DND-41 (cell line): ENCODE results near the gene NSG2.
"Not testable (repeated sequence)": the region's sequence is repeated elsewhere in the genome, so short reads cannot be mapped to it uniquely, and the experiment has no call there.

Experiments used
- ATAC-seq: fragments of 200-7000 bp; cut with Tn5 transposase; 3 replicates; pipeline ENCODE4 v1.9.1; 2021; ENCODE audit warnings: low read depth; ENCODE audit not compliant: insufficient read depth
- DNase-seq: peaks from one replicate; pipeline ENCODE4 v3.0.0-alpha.2; 2020
- H2AFZ ChIP-seq: 2 replicates; pipeline ENCODE4 v1.6.0; 2012; ENCODE audit warnings: low read depth, low read length
- H3K27ac ChIP-seq: 2 replicates; pipeline ENCODE4 v1.5.1; 2012; ENCODE audit warnings: low read length, inconsistent platforms
- H3K27me3 ChIP-seq: fragments of 200-600 bp; sonication (generic); 2 replicates; pipeline ENCODE4 v1.6.0; 2012; ENCODE audit warnings: low read length, mild to moderate bottlenecking, inconsistent platforms; ENCODE audit not compliant: insufficient read depth, poor library complexity
- H3K36me3 ChIP-seq: 2 replicates; pipeline ENCODE4 v1.5.1; 2012; ENCODE audit warnings: low read length, inconsistent platforms; ENCODE audit not compliant: insufficient read depth
- H3K4me1 ChIP-seq: 2 replicates; pipeline ENCODE4 v1.5.1; 2012; ENCODE audit warnings: mild to moderate bottlenecking, low read length; ENCODE audit not compliant: insufficient read depth
- H3K4me2 ChIP-seq: 2 replicates; pipeline ENCODE4 v1.6.0; 2012; ENCODE audit warnings: mild to moderate bottlenecking, moderate library complexity, low read length, inconsistent platforms; ENCODE audit not compliant: insufficient read depth
- H3K4me3 ChIP-seq, 2 experiments: fragments of 200-600 bp in 1 of 2; shearing (Covaris generic) in 1 of 2; 2 replicates each; pipeline ENCODE4 v1.5.1; 2012 to 2016; ENCODE audit warnings: inconsistent platforms in 2 of 2, low read length in 2 of 2, mild to moderate bottlenecking in 2 of 2, low read depth in 1 of 2, moderate library complexity in 1 of 2
- H3K79me2 ChIP-seq: 2 replicates; pipeline ENCODE4 v1.6.0; 2012; ENCODE audit warnings: low read length, inconsistent platforms; ENCODE audit not compliant: insufficient read depth
- H3K9ac ChIP-seq: 2 replicates; pipeline ENCODE4 v1.6.0; 2012; ENCODE audit warnings: low read depth, mild to moderate bottlenecking, inconsistent platforms, low read length, moderate library complexity
- H3K9me3 ChIP-seq: 2 replicates; pipeline ENCODE4 v1.5.1; 2012; ENCODE audit warnings: low read length, moderate library complexity, mild to moderate bottlenecking, inconsistent platforms; ENCODE audit not compliant: insufficient read depth, severe bottlenecking
- H4K20me1 ChIP-seq: 2 replicates; pipeline ENCODE4 v1.6.0; 2012; ENCODE audit warnings: low read length; ENCODE audit not compliant: insufficient read depth
- EZH2 ChIP-seq: IDR thresholded peaks from 3 replicates; pipeline ENCODE4 v1.6.1; 2012; ENCODE audit warnings: borderline replicate concordance, low read depth, mild to moderate bottlenecking, moderate library complexity, low read length, inconsistent platforms; ENCODE audit not compliant: severe bottlenecking
- TF ChIP-seq, protein P1 (sequence below): IDR thresholded peaks from 2 replicates; pipeline ENCODE4 v1.5.1; 2012; ENCODE audit warnings: borderline replicate concordance, low read length, moderate library complexity, mild to moderate bottlenecking; ENCODE audit not compliant: poor library complexity, severe bottlenecking; ENCODE audit errors: extremely low read depth

NSG2 gene

GRCh38 chr5:174101195-174101730, 55.8 kb downstream of the NSG2 start:
- no peaks in the 10 kb centered on the region for H3K36me3 ChIP-seq
- H3K27me3 ChIP-seq = peaks cover 25% of the 10 kb centered on the region
- ATAC-seq (no peak), DNase-seq (no peak)
- H3K9me3 ChIP-seq = no peaks in the 10 kb centered on the region
- H3K4me2 ChIP-seq = no peak overlapping the region
- H3K9ac ChIP-seq = no peak overlapping the region
- peaks cover 31% of the 10 kb centered on the region for H4K20me1 ChIP-seq
- no peak overlapping the region for H2AFZ ChIP-seq
- no peak overlapping the region for H3K27ac ChIP-seq
- H3K4me3 ChIP-seq = no peak overlapping the region
- TF ChIP-seq, protein P1, sequence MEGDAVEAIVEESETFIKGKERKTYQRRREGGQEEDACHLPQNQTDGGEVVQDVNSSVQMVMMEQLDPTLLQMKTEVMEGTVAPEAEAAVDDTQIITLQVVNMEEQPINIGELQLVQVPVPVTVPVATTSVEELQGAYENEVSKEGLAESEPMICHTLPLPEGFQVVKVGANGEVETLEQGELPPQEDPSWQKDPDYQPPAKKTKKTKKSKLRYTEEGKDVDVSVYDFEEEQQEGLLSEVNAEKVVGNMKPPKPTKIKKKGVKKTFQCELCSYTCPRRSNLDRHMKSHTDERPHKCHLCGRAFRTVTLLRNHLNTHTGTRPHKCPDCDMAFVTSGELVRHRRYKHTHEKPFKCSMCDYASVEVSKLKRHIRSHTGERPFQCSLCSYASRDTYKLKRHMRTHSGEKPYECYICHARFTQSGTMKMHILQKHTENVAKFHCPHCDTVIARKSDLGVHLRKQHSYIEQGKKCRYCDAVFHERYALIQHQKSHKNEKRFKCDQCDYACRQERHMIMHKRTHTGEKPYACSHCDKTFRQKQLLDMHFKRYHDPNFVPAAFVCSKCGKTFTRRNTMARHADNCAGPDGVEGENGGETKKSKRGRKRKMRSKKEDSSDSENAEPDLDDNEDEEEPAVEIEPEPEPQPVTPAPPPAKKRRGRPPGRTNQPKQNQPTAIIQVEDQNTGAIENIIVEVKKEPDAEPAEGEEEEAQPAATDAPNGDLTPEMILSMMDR = no peak
- no peak for TF ChIP-seq EZH2
- no peaks in the 10 kb centered on the region for H3K79me2 ChIP-seq
- no peaks in the 10 kb centered on the region for H3K4me1 ChIP-seq

DNA sequence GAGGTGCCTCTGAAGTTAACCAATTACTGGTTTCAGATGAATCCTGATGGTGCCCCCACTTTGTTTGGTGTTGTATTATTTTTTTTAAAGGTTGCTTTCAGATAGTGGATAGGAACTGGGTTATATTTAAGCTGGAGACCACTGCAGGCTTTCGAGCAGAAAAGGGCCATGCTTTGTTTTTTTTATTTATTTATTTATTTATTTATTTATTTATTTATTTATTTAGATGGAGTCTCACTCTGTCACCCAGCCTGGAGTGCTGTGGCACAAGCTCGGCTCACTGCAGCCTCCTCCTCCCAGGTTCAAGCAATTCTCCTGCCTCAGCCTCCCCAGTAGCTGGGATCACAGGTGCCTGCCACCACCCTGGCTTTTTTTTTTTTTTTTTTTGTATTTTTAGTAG, 57.1 kb downstream of the NSG2 start:
- Histone ChIP-seq H3K27me3 (peaks cover 25% of the 10 kb centered on the region), H4K20me1 (peaks cover 24% of the 10 kb centered on the region)
- not testable (repeated sequence) for H3K9ac ChIP-seq, H3K27ac ChIP-seq, H3K9me3 ChIP-seq, H3K36me3 ChIP-seq, ATAC-seq, H3K4me2 ChIP-seq, H2AFZ ChIP-seq, H3K4me3 ChIP-seq, H3K79me2 ChIP-seq, DNase-seq, H3K4me1 ChIP-seq

DNA sequence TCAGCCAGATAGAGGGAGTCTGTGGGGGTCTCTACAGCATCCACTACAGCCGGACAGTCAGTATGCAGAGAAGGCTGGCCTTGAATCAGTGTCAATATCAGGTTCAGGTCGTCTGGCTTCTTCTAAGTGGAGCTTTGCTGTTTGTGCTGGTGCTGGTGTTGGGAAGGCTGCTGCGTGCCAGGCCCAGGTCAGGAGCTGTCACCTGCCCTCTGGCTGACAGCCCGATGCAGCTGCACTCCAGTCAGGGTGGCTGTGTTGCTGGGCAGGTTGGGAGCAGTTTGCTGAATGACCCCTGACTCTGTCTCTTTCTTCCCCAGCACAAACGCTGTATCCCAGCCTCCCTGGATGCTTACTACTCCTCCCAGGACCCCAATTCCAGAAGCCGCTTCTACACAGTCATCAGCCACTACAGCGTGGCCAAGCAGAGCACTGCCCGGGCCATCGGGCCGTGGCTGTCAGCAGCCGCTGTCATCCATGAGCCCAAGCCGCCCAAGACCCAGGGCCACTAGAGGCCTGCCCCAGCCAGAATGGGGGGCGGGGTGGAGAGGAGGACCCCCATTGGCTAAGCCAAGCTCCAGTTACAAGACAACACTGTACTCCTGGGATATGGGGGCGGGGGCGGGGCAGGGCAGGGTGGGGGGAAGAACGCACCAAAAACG, 61.6 kb downstream of the NSG2 start:
- H3K27ac ChIP-seq = no peak overlapping the region
- H3K4me3 ChIP-seq = no peak overlapping the region
- ATAC-seq (no peak), DNase-seq (no peak)
- no peaks in the 10 kb centered on the region; the same call in 1 of the 2 replicates for H4K20me1 ChIP-seq
- H3K4me1 ChIP-seq = no peaks in the 10 kb centered on the region
- TF ChIP-seq EZH2 = no peak
- TF ChIP-seq, protein P1 = no peak
- H3K79me2 ChIP-seq = no peaks in the 10 kb centered on the region
- H3K4me2 ChIP-seq = no peak overlapping the region
- no peak overlapping the region for H2AFZ ChIP-seq
- H3K9me3 ChIP-seq = no peaks in the 10 kb centered on the region
- no peak overlapping the region for H3K9ac ChIP-seq
- no peaks in the 10 kb centered on the region for H3K36me3 ChIP-seq
- H3K27me3 ChIP-seq = peaks cover 25% of the 10 kb centered on the region

- Histone ChIP-seq H3K27ac (no peak overlapping the region), H3K36me3 (no peaks in the 10 kb centered on the region), H3K9ac (no peak overlapping the region), H3K27me3 (peaks cover 25% of the 10 kb centered on the region), H2AFZ (no peak overlapping the region), H4K20me1 (no peaks in the 10 kb centered on the region; the same call in 1 of the 2 replicates), H3K4me3 (no peak overlapping the region), H3K79me2 (no peaks in the 10 kb centered on the region), H3K4me2 (no peak overlapping the region), H3K9me3 (no peaks in the 10 kb centered on the region), H3K4me1 (no peaks in the 10 kb centered on the region)
- ATAC-seq (no peak), DNase-seq (no peak)
- TF ChIP-seq, protein P1 = no peak
- no peak for TF ChIP-seq EZH2
These were observed 63.2 kb downstream of the NSG2 start for GRCh38 chr5:174108745-174109144.
